ENCODE results near the gene SEPTIN8. TPM values are rescaled to one million over a fixed set of nuclear protein-coding genes. Genes with fewer than 3 reads are reported as not detected.

Gene SEPTIN8
- total RNA-seq, 1 experiment from 2014 or later = 30.0 TPM

- no peak for DNase-seq (ENCODE audit: extremely low read depth, low read depth)
These were observed 11.5 kb upstream of the SEPTIN8 start for GRCh38 chr5:132788508-132788907.

- no peak for DNase-seq (ENCODE audit: extremely low read depth, low read depth)
These were observed 10.0 kb upstream of the SEPTIN8 start for GRCh38 chr5:132787076-132787475.

DNA sequence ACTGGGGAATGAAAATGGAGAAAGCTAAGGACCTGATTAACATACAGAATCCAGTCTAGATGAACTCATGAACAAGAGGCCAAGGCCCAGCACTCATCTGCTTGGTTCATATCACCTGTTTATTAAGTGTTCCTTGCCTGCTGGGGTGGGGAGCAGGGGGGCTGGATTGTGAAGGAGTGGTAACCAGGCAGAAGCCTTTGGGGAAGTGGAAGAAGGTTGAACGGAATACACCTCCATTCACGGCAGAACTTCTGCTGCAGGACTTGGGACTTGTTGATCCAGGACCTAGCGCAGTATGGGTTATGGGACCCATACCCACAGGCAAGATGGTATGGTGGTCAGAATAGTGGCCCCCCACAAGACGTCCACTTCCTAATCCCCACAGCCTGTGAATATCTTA, 8.8 kb upstream of the SEPTIN8 start:
- no peak for DNase-seq (ENCODE audit: extremely low read depth, low read depth)

DNA sequence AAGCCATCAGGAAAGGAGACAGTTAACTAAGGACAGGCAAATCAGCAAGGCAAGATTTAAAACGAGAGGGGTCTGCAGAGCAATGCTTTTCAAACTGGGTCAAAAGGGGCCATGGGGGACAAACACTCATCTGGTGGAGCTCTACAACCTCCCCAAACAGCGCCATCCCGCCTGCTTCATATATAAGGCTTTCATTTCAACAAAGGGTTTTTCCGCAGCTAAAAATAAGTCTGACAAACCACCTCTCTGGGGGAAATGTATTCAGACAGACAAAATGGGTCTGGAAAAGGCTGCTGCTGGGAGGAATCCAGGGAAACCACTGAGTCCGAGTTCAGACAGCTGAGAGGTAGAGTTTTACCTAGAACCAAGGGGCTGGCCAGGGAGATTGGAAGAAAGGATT, 8.3 kb upstream of the SEPTIN8 start:
- DNase-seq (ENCODE audit: extremely low read depth, low read depth) = no peak

DNA sequence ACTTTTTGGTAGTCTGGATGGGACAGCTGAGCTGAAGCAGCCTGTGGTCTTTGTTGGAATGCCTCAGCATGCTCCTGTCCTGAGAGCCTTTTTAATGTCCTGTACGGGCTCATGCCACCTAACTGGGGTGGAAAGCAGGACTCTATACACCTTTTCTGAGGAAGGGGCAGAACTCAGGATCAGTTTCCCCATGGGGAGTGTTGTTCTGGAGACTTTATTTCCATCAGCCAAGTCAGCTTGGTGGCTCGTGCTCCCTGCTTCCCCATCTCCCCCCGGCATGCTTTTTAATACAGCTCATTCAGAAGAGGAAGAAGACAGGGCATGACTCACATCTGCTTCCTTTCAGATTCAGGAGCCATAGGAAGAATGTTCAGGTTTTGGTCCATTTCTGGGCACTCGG, 5.1 kb upstream of the SEPTIN8 start:
- no peak for DNase-seq (ENCODE audit: extremely low read depth, low read depth)

- DNase-seq (ENCODE audit: extremely low read depth, low read depth) = no peak
These were observed 4.0 kb upstream of the SEPTIN8 start for GRCh38 chr5:132781029-132781428.

DNA sequence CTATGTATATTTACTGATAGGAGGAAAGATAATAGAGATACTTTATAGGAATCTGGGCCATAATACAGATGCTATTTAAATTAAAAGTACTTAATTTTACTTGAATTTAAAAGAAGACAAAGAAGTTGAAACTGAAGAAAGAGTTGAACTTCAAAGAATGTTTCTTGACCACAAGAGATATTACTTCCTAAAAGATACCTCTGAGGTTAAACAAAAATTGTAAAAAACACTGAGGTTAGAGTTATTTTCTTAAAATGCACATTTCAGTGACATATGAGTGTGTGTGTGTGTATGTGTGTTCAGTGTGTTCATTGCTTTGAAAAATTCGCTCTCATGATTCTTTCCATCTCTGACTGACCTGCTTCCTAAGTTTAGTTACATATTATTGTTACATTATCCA, 3.5 kb upstream of the SEPTIN8 start:
- DNase-seq (ENCODE audit: extremely low read depth, low read depth) = no peak

DNA sequence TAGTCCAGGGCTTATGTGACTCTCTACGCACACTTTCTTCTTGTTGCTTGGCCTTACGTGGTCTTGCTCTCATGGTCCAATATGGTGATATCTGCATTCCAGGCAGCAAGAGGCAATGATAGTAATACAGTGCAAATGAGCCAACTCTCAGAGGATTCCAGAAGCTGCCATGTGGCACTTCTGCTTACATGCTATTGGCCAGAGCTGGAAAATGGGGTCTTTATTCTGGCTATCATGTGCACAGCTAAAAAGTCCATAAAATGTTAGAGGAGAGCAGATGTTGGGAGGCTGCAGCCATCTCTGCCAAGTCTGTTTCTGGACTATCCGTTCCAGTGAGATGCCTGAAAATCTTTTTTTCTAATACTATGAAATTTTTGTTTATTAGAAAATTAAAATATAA, 2.9 kb upstream of the SEPTIN8 start:
- no peak for DNase-seq (ENCODE audit: extremely low read depth, low read depth)

GRCh38 chr5:132778856-132779255, 1.8 kb upstream of the SEPTIN8 start:
- DNase-seq (ENCODE audit: extremely low read depth, low read depth) = no peak

- DNase-seq (ENCODE audit: extremely low read depth, low read depth) = no peak
These were observed 1.1 kb upstream of the SEPTIN8 start for GRCh38 chr5:132778129-132778528.

GRCh38 chr5:132776938-132777208, 166 bp downstream of the SEPTIN8 start:
- no peak for DNase-seq (ENCODE audit: extremely low read depth, low read depth)

- DNase-seq (ENCODE audit: extremely low read depth, low read depth) = no peak
These were observed 705 bp downstream of the SEPTIN8 start for GRCh38 chr5:132776131-132776937.

DNA sequence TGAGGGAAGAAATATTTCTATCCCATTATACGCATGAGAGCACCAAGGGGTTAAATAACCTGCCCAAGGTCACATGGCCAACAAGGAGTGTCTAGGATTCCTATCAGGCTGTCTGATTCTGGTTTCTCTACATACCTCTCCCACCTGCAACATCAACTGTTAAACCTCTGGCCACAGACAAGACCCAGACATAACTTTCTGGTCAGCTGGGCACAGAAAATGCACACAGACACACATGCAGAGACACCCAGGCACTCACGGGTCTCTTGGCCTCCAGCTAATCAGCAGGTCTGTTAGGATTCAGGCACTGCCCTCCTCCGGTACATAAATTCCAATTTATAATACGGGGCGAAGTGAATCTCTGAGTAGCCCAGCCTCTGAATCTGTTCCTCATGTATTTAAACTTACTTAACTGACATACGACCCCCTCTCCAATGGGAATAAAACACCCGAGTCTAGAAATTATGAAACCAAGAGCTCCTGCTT, 1.5 kb downstream of the SEPTIN8 start:
- DNase-seq (ENCODE audit: extremely low read depth, low read depth) = no peak

- DNase-seq (ENCODE audit: extremely low read depth, low read depth) = no peak
These were observed 2.1 kb downstream of the SEPTIN8 start for GRCh38 chr5:132774896-132775295.

- DNase-seq (ENCODE audit: extremely low read depth, low read depth) = no peak
These were observed 2.6 kb downstream of the SEPTIN8 start for GRCh38 chr5:132774406-132774805.

DNA sequence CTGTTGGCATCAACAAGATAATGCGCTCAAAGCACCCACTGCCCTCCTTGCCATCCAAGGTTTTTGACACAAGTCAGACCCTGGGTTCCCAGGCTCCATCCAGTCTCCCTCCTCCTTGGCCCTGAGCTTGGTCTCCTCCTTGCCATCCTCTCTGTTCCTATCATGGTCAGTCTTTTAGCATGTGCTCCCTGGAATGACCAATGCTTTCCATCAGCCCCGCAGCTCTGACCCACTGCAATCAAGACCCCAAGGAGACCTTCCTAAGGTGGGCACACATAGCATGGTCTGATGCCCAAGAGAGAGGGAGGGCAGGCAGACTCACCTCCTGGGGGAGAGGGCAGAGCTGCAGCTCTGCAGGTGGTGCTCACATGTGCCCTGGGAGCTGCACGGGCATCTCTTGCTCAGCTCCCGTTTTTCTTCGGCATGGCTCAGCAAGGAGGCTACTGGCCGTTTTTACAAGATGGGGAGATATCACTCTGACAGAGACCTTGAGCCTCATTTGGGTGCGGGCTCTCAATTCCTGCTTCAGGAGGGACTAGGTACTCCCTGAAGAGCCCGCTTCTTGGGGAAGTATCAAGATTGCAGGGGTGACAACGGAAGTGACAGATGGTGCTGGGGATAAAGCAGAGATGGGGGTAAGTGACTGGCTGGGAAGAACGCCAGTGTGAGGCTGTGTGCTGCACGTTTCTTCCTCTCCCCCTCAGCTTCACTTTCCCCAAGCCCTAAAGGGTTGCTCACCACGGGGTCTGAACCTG, 3.3 kb downstream of the SEPTIN8 start:
- no peak for DNase-seq (ENCODE audit: extremely low read depth, low read depth)

GRCh38 chr5:132773114-132773513, 3.9 kb downstream of the SEPTIN8 start:
- DNase-seq (ENCODE audit: extremely low read depth, low read depth) = no peak

DNA sequence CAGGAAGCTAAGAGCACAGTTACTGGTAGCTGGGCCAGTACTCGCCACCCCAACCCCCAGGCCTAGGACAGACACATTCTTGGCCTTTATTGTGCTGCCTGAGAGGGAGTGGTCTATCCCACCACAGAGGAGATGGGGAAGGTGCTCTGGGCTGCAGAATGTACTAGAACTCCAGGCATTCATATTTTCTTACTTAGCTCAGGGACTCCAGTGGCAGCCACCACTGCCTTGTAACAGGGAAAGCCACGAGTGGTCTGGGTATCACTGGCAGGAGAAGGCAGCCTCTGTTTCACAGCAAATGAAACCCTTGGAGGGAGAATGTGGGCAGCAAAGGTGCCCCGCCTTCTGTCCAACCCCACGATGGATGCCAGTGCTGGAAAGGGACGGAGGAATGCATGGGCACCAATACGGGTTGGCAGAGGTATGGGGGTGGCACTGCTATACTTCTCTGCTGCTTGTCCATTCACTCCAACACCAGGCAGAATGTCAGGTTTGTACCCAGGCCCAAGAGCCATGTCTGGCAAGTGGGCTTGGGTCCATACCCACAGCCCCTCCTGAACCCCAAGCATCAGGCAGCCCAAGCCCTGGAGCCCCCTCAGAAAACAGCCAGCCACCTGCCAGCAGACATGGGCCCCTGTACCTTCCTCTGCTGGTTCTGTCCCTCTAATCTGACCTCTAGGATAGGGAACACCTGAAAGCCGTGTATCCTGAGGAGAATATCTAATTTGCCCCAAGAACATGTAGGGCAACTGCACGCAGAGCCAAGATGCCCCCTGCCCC, 4.6 kb downstream of the SEPTIN8 start:
- no peak for DNase-seq (ENCODE audit: extremely low read depth, low read depth)

DNA sequence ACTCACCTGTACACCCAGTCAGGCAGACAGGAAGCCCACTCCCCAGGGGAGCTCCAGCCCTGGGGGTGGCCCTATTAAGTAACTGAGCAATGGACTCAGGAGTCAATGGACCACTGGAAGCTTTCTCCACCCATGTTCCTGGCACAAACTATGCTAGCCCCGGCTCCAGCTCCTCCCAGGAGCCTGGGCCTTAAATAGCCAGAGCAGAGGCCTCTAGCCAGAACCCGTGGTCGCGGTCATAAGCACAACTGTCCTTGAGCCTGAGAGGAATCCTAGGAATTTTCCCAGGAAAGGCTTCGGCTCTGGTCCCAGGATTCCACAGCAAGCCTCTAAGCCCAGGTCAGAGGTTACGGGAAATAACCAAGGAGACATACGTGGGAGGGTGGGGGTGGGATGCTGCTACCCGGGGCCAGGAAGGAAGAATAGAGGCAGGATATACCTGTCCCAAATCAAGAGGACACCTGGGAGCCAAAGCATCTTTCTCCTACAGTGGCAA, 5.5 kb downstream of the SEPTIN8 start:
- DNase-seq (ENCODE audit: extremely low read depth, low read depth) = no peak

DNA sequence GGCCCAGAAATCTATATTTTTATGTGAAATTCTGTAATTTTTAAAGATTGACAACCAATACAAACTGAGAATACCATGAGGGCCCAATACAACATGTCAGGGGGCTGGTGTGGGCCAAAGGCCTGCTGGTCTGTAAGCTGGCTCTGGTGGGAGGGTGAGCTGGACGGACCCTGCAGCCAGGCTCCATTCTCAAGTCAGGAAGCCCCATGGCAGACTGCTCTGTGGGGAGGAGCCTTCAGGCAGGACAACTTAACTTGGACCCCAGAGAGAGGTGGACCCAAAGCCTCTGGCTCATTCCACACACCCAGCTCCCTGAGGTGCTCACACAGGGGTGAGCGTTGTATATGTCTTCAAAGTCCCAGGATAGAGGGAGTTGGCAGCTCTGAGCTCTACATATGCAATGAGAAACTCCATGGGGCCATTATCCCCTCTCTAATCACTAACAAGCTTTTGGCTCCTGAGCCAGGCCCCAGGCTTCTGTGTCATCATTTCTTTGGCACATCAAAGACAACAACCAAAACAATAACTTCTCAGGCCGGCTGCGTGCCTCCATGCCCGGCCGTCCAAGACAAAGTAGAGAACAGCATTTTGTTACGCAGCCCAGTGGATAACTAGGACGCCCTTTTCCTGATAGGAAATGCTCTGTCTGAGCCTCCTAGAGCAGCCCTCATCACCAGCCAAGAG, 6.4 kb downstream of the SEPTIN8 start:
- no peak for DNase-seq (ENCODE audit: extremely low read depth, low read depth)

DNA sequence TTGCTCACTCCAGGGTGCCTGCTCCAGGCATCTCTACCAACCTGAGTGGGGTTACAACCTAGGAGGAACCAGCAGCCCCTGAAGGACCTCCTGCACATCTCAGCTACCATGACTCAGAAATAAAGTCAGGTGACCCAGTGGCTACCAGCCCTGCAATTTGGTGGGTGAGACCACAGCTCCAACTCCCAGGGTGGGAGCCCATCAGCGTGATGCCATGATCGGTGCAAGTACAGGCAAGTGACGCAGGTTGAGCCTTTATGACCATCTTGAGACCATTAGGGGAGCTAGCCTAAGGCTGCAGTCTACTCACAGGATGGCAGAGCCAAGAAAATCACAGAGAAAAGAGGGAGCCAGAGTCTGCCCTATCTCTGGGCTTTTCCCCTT, 8.6 kb downstream of the SEPTIN8 start:
- no peak for DNase-seq (ENCODE audit: extremely low read depth, low read depth)
